ENCODE data around the gene ACY1. TPM values are rescaled to one million over a fixed set of nuclear protein-coding genes. Genes with fewer than 3 reads are reported as not detected.

Gene ACY1
- total and polyA plus RNA-seq, 2 donors (not counting 3 experiments of a cell fraction or from before 2014, with no cell fraction given) = 13.4 to 32.9 TPM

GRCh38 chr3:52034651-52035050, 51.3 kb downstream of the ACY1 start:
- FAIRE-seq = no peak

More at GRCh38 chr3:52034651-52035050, 51.3 kb downstream of the ACY1 start:
- no peak for DNase-seq (ENCODE audit: low read depth, low spot score)
- H3K4me3 ChIP-seq (replicated peaks in 1 of 3; ENCODE audit: insufficient read depth in 1 of 3, low read depth in 1 of 3, low read length in 3 of 3) = no peak overlapping the region
- no TSS peak for BruUV-seq (replicated peaks)
- H3K9me1 ChIP-seq (replicated peaks; ENCODE audit: control insufficient read depth, extremely low read depth, insufficient read depth, low read length) = no peaks in the 10 kb centered on the region
- H3K4me1 ChIP-seq (ENCODE audit: control insufficient read depth, extremely low read depth, insufficient read depth, low read length) = no peaks in the 10 kb centered on the region
- intact Hi-C loops (cut with micrococcal nuclease) (no loop called here), dilution Hi-C loops (cut with MboI; ENCODE audit: extremely low pct_ligation_motif_present, low sequenced_read_pairs) (no loop called here)
- no peaks in the 10 kb centered on the region for H4K20me1 ChIP-seq (replicated peaks; ENCODE audit: control insufficient read depth, extremely low read depth, insufficient read depth, low read length)
- H2AFZ ChIP-seq (ENCODE audit: low read depth, low read length) = no peak overlapping the region
- no peaks in the 10 kb centered on the region for H3K36me3 ChIP-seq (ENCODE audit: control insufficient read depth in 2 of 2, extremely low read depth in 1 of 2, insufficient read depth in 2 of 2, low read length in 2 of 2)
- H3K4me2 ChIP-seq (ENCODE audit: insufficient read depth, low read length) = no peak overlapping the region
- CTCF ChIA-PET = interaction anchor here (1.2 kb wide), 1 partner anchor 19 kb away, joined by 3 read pairs; no protein-coding TSS in a partner anchor
- no peak overlapping the region for H3K9ac ChIP-seq (replicated peaks; ENCODE audit: extremely low read depth, insufficient read depth, low read length)
- no peaks in the 10 kb centered on the region for H3K9me3 ChIP-seq (replicated peaks; ENCODE audit: control insufficient read depth, insufficient read depth, low read length)
- no peaks in the 10 kb centered on the region for H3K79me2 ChIP-seq (ENCODE audit: control insufficient read depth, insufficient read depth, low read length)
- POLR2A ChIA-PET = no interaction called here
- H3K27me3 ChIP-seq (ENCODE audit: control insufficient read depth in 2 of 2, insufficient read depth in 2 of 2, low read length in 2 of 2) = no peaks in the 10 kb centered on the region
- no peak overlapping the region for H3K27ac ChIP-seq (ENCODE audit: insufficient read depth, low read depth, low read length)
- TF ChIP-seq, protein P1, sequence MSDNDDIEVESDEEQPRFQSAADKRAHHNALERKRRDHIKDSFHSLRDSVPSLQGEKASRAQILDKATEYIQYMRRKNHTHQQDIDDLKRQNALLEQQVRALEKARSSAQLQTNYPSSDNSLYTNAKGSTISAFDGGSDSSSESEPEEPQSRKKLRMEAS (IDR thresholded peaks at IDR 0.05; ENCODE audit: insufficient read depth, insufficient read length) = no peak
- TF ChIP-seq FOS (IDR thresholded peaks at IDR 0.05; ENCODE audit: borderline replicate concordance, insufficient read depth, low read length) (no peak), CTCF (IDR thresholded peaks at IDR 0.05; ENCODE audit: extremely low read depth in 1 of 2, insufficient read depth in 1 of 2, low read depth in 1 of 2, low read length in 2 of 2) (no peak), MYC (IDR thresholded peaks at IDR 0.05; ENCODE audit: low read depth, low read length) (no peak), POLR2AphosphoS5 (IDR thresholded peaks at IDR 0.05; ENCODE audit: insufficient read depth, low read depth, low read length) (no peak), GATA2 (IDR thresholded peaks at IDR 0.05; ENCODE audit: insufficient read depth, insufficient read length, low read depth, low read length) (no peak), POLR2A (IDR thresholded peaks at IDR 0.05; ENCODE audit: low read depth, low read length) (no peak), EZH2 (IDR thresholded peaks at IDR 0.05; ENCODE audit: borderline replicate concordance, low read depth, low read length, severe bottlenecking) (no peak), JUN (IDR thresholded peaks at IDR 0.05; ENCODE audit: borderline replicate concordance, insufficient read depth, insufficient read length, low read depth) (no peak)

Data from endothelial cell of umbilical vein (primary cell).